Caco-2 (cell line): ENCODE data around the gene VPS29. TPM values are rescaled to one million over a fixed set of nuclear protein-coding genes. Genes with fewer than 3 reads are reported as not detected.
"Not testable (repeated sequence)": the region's sequence is repeated elsewhere in the genome, so short reads cannot be mapped to it uniquely, and the experiment has no call there.

Source experiments
- BruUV-seq: library from RNA; stranded (reverse); fragments of 400-500 nt; replicated peaks from 2 replicates; lab custom pipeline; 2021; lab: Mats Ljungman, UMichigan
- CTCF ChIA-PET: fragments of 300-600 bp; sonication (Branson Sonifier 250); formaldehyde crosslinking; loops from one replicate; lab custom pipeline; 2022; ENCODE audit warnings: antibody characterized with exemption; lab: Charles Lee
- POLR2A ChIA-PET: fragments of 300-600 bp; sonication (Branson Sonifier 250); formaldehyde crosslinking; loops from one replicate; lab custom pipeline; 2022; ENCODE audit warnings: antibody characterized with exemption; lab: Charles Lee
- DNase-seq, 2 experiments: peaks; one replicate each; pipeline versions ENCODE4 v3.0.0 to v3.0.0-alpha.2; 2020 to 2022
- H3K27me3 ChIP-seq: replicated peaks from 2 replicates; pipeline ENCODE4 v1.6.0; 2011; ENCODE audit warnings: low read length; ENCODE audit not compliant: control insufficient read depth, insufficient read depth
- H3K36me3 ChIP-seq: 2 replicates; pipeline ENCODE4 v1.5.1; 2011; ENCODE audit warnings: low read length; ENCODE audit not compliant: control insufficient read depth, insufficient read depth
- H3K4me1 ChIP-seq: fragments of 250-450 bp; sonication (Bioruptor Pico); 2 replicates; pipeline ENCODE4 v1.5.1; 2020; ENCODE audit warnings: mild to moderate bottlenecking
- H3K4me3 ChIP-seq: 2 replicates; pipeline ENCODE4 v1.5.1; 2011; ENCODE audit warnings: low read depth, mild to moderate bottlenecking, control low read depth, low read length
- H3K9me3 ChIP-seq: fragments of 250-450 bp; sonication (Bioruptor Pico); 2 replicates; pipeline ENCODE4 v1.5.1; 2020; ENCODE audit warnings: mild to moderate bottlenecking, moderate library complexity
- H3K27ac Mint-ChIP-seq: one replicate; pipeline ENCODE4 v1.8.0; 2022; ENCODE audit warnings: mixed read lengths; ENCODE audit not compliant: unreplicated experiment
- H3K27me3 Mint-ChIP-seq: one replicate; pipeline ENCODE4 v1.8.0; 2022; ENCODE audit warnings: mixed read lengths; ENCODE audit not compliant: insufficient read depth, unreplicated experiment
- H3K36me3 Mint-ChIP-seq: one replicate; pipeline ENCODE4 v1.8.0; 2022; ENCODE audit warnings: mild to moderate bottlenecking, mixed read lengths; ENCODE audit not compliant: insufficient read depth, unreplicated experiment
- H3K4me1 Mint-ChIP-seq: one replicate; pipeline ENCODE4 v1.8.0; 2022; ENCODE audit warnings: low read depth, mixed read lengths; ENCODE audit not compliant: unreplicated experiment
- H3K4me3 Mint-ChIP-seq: one replicate; pipeline ENCODE4 v1.8.0; 2022; ENCODE audit warnings: mild to moderate bottlenecking, moderate library complexity, mixed read lengths; ENCODE audit not compliant: unreplicated experiment
- H3K9me3 Mint-ChIP-seq: one replicate; pipeline ENCODE4 v1.8.0; 2022; ENCODE audit warnings: mixed read lengths; ENCODE audit not compliant: unreplicated experiment
- CTCF ChIP-seq, 2 experiments: fragments of 200-600 bp in 1 of 2; IDR thresholded peaks; 1 replicate in 1 of 2; 2 replicates in 1 of 2; pipeline versions ENCODE4 v1.5.1 to v1.8.0; 2011 to 2022; ENCODE audit warnings: antibody characterized with exemption in 1 of 2, control low read depth in 1 of 2, inconsistent platforms in 1 of 2, low read depth in 1 of 2, low read length in 1 of 2, mild to moderate bottlenecking in 1 of 2, moderate library complexity in 1 of 2; ENCODE audit not compliant: insufficient read depth in 1 of 2, severe bottlenecking in 1 of 2, unreplicated experiment in 1 of 2
- intact Hi-C: fragments of 100-400 bp; cut with micrococcal nuclease; formaldehyde crosslinking; loops from one replicate; pipeline ENCODE4 v1.10.0; 2022; ENCODE audit not compliant: unreplicated experiment
- total RNA-seq: library from RNA; stranded (reverse); gene quantifications from 2 replicates; pipeline ENCODE4 v1.2.3, GENCODE V29; 2022

VPS29 gene
- total RNA-seq, 1 experiment from 2014 or later, result 127 TPM

- no peak for DNase-seq
- Histone ChIP-seq H3K36me3 (no peaks in the 10 kb centered on the region; the same call in 1 of the 2 replicates), H3K4me3 (no peak overlapping the region), H3K9me3 (no peaks in the 10 kb centered on the region), H3K4me1 (no peaks in the 10 kb centered on the region), H3K27me3 (no peaks in the 10 kb centered on the region)
- POLR2A ChIA-PET, result no interaction called here
- H3K27ac Mint-ChIP-seq, result no peak overlapping the region
- intact Hi-C loops, result loop anchor here (10.0 kb wide), 1 partner anchor 220 kb away; the partner anchor contains the start of gene HVCN1
- H3K27me3 Mint-ChIP-seq, result no peaks in the 10 kb centered on the region
- no TSS peak for BruUV-seq
- H3K4me1 Mint-ChIP-seq, result no peaks in the 10 kb centered on the region
- no peak for TF ChIP-seq CTCF (IDR thresholded peaks at IDR 0.05; ENCODE audit: insufficient read depth in 1 of 2, low read depth in 1 of 2, low read length in 1 of 2, severe bottlenecking in 1 of 2, unreplicated experiment in 1 of 2)
- H3K4me3 Mint-ChIP-seq, result no peak overlapping the region
- no peaks in the 10 kb centered on the region for H3K9me3 Mint-ChIP-seq
- CTCF ChIA-PET, result interaction anchor here (0.7 kb wide), 1 partner anchor 9 kb away, joined by 7 read pairs; no protein-coding TSS in a partner anchor
- peaks cover 34% of the 10 kb centered on the region for H3K36me3 Mint-ChIP-seq
Observed at GRCh38 chr12:110465024-110465423, 36.9 kb downstream of the VPS29 start.

GRCh38 chr12:110461189-110461588, 40.7 kb downstream of the VPS29 start:
- H3K4me3 ChIP-seq, CTCF ChIA-PET, H3K9me3 Mint-ChIP-seq, H3K4me1 Mint-ChIP-seq, H3K4me1 ChIP-seq, H3K27me3 Mint-ChIP-seq, H3K27ac Mint-ChIP-seq, POLR2A ChIA-PET, BruUV-seq, H3K9me3 ChIP-seq, H3K4me3 Mint-ChIP-seq, H3K27me3 ChIP-seq, DNase-seq, H3K36me3 ChIP-seq: not testable (repeated sequence)
- intact Hi-C loops, result loop anchor here (10.0 kb wide), 1 partner anchor 224 kb away; the partner anchor contains the start of gene HVCN1
- H3K36me3 Mint-ChIP-seq, result peaks cover 26% of the 10 kb centered on the region

- no peak for DNase-seq
- ChIA-PET POLR2A (interaction anchor here (0.5 kb wide), 1 partner anchor 117 kb away, joined by 4 read pairs; no protein-coding TSS in a partner anchor), CTCF (no interaction called here)
- H3K36me3 ChIP-seq, result no peaks in the 10 kb centered on the region
- H3K4me3 Mint-ChIP-seq, result no peak overlapping the region
- H3K27me3 Mint-ChIP-seq, result no peaks in the 10 kb centered on the region
- H3K27me3 ChIP-seq, result no peaks in the 10 kb centered on the region
- H3K4me1 ChIP-seq, result no peaks in the 10 kb centered on the region
- TF ChIP-seq CTCF (IDR thresholded peaks at IDR 0.05; ENCODE audit: insufficient read depth in 1 of 2, low read depth in 1 of 2, low read length in 1 of 2, severe bottlenecking in 1 of 2, unreplicated experiment in 1 of 2), result no peak
- H3K4me1 Mint-ChIP-seq, result no peaks in the 10 kb centered on the region
- no peaks in the 10 kb centered on the region for H3K9me3 ChIP-seq
- H3K27ac Mint-ChIP-seq, result no peak overlapping the region
- no TSS peak for BruUV-seq
- peaks cover 33% of the 10 kb centered on the region for H3K36me3 Mint-ChIP-seq
- intact Hi-C loops, result no loop called here
- no peak overlapping the region for H3K4me3 ChIP-seq
- H3K9me3 Mint-ChIP-seq, result no peaks in the 10 kb centered on the region
Observed at GRCh38 chr12:110458756-110459155, 43.2 kb downstream of the VPS29 start.
